Measurements from ENCODE around the gene NSUN6.
"Not testable (repeated sequence)": the region's sequence is repeated elsewhere in the genome, so short reads cannot be mapped to it uniquely, and the experiment has no call there.

The NSUN6 gene

DNA sequence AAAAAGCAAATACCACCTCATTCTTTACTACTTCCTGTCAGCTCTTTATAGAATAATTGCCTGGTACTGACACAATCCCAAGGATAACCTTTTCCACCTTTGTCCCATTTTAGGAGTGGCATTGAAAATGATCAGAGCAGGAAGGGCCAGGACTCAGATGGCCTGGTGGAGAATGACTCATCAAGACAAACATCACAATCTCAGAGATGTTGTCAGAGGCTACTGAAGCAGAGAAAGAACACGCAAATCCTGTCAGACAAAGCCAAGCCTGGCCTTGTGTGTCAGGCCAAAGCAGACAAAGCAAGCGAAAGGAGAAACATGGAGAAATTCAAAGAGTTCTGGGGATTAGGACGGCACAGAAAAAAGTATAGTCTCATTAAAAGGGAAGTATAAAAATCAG is 40.9 kb downstream of the NSUN6 start:
- in situ Hi-C loops (cut with MboI; ENCODE audit: low sequenced_read_pairs): no loop called here

DNA sequence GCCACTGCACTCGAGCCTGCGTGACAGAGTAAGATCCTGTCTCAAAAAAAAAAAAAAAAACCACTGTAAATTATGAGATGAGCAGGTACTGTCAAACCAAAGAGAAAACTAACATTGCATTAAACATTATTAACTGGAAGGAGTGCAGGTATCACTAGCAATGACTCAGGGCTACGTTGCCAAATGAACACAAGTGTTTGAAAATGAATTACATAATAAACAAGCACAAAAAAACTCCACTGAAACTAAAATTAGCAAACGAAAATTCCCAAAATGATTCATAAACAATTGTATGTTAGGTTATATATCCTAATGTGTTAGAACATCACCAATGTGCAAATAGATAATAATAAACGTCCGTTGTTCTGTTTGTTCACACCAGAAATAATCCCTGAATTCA is 42.8 kb downstream of the NSUN6 start:
- in situ Hi-C loops (cut with MboI; ENCODE audit: low sequenced_read_pairs): no loop called here

DNA sequence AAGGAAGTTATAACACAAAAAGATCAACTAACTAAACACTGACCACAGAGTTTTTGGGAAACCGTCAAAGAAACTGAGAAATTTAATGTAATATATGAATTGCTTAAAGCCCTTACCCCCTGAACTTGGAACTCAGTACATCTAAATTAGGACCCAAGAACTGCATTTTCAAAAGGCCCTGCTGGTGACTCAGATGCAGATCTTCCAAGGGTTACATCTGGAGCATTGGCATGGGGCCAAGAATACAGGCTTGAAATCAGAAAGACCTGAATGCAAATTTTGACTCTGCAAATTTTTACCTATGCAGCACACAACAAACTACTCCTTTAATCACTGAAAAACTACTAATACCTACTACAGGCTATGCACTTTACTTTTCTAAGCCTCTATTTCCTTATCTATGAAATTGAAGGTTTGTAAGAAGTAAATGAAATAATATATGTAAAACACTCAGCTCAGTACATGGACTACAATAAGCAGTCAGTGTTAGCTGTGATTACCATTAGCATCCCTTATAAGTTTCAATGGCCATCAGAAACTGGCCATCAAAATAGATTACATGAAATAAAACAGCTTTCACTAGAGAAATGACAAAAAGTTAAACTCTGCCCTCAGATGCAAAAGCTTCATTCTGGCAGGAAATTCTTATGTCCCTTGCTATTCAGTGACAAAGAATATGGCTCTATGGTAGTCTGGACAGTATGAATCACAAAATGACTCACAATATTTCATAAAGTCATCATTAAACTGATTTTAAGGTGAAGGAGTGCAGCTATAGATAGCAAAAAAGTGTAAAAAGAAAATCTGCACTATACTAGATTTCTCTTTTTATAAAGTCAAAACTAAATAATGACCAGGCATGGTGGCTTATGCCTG is 43.6 kb downstream of the NSUN6 start:
- in situ Hi-C loops (cut with MboI; ENCODE audit: low sequenced_read_pairs): no loop called here

DNA sequence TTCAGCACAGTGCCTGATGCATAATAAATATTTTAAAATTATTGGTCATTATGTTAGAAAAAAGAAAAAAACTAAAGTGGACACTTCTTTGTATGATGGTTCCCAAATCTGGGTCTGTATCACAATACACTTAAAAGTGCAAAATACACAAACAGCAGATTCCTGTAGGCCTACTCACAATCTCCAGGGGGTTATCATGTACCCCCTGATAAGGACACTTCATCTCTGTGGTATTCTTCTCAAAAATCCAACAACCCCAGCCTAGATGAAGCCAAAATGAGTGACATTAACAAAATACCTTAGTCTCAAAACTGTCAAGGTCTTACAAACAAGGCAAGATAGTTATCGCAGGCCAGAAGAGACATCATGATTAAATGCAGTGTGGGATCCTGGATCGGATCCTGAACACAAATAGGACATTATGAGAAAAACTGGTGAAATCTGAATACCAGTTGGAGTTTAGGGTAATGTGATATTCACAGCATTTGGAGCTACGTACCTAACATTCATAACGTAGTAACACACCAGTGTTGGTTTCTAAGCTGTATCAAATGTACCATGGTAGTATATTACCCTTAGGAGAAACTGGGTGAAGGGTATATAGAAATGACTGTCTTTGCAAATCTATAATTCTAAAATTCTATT is 45.2 kb downstream of the NSUN6 start:
- in situ Hi-C loops (cut with MboI; ENCODE audit: low sequenced_read_pairs): no loop called here

DNA sequence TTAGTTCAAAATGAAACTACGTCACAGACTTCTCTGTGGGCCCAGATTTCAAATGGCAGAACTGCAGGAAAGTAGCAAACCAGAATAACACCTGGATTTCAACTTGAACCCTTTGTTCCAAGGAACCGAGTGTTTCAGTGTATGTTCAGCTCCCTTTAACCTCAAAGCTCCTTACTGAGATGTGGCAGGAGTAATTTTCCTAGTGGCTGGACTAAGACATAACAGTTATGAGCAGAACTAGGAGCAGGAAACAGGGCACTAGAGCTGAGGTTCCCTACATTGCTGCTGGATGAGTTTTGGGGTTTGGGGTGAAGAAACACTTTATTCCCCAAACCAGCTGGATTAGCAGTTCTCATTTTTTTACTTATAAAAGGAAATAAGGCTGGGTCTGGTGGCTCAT is 50.1 kb downstream of the NSUN6 start:
- in situ Hi-C loops (cut with MboI; ENCODE audit: low sequenced_read_pairs): no loop called here

DNA sequence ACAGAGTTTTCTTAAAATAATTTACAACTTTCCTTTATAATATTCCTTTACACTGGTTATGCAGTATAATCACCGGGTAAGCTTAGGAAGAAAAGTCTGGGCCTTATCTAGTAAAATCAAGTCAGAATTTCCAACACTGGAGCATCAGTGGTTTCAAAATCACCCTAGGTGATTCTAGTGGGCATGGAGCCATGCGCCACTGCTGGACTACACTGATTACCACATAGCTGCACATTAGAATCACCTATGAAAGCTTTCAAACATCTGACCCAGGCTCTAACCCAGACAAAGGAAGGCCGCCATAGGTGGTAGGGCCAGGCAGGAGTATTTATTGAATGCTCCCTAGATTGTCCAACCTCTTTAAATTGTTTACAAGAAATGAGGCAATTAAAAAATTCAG is 52.0 kb downstream of the NSUN6 start:
- in situ Hi-C loops (cut with MboI; ENCODE audit: low sequenced_read_pairs): no loop called here

DNA sequence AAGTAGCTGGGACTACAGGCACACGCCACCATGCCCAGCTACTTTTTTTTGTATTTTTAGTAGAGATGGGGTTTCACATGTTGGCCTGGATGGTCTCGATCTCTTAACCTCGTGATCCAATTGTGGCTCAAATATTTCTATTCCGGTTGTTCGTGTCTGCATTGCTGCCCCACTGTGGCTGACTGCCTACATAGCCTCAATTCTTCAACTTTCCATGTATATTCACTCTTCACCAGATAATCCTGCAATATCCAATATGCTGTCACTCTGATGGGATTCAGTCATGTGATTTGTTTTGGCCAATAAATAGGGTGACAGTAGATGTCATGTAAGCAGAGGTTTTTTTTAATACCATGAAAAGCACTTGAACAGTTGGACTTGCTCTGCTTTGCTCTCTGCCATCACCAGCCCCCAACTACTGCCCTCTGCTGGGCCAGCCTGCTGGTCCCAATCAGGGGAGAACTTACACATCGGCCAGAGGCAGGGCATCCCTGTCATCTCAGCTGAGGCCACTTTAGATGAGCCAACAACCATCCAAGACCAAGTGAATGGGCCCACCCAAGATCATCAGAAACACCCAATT is 56.7 kb downstream of the NSUN6 start:
- in situ Hi-C loops (cut with MboI; ENCODE audit: low sequenced_read_pairs): no loop called here

DNA sequence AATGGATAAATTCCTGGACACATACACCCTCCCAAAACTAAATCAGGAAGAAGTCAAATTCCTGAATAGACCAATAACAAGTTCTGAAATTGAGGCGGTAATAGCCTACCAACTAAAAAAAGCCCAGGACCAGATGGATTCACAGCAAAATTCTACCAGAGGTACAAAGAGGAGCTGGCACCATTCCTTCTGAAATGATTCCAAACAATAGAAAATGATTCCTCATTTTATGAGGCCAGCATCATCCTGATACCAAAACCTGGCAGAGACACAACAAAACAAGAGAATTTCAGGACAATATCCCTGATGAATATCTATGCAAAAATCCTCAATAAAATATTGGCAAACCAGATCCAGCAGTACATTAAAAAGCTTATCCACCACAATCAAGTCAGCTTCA is 60.2 kb downstream of the NSUN6 start:
- in situ Hi-C loops (cut with MboI; ENCODE audit: low sequenced_read_pairs): not testable (repeated sequence)

DNA sequence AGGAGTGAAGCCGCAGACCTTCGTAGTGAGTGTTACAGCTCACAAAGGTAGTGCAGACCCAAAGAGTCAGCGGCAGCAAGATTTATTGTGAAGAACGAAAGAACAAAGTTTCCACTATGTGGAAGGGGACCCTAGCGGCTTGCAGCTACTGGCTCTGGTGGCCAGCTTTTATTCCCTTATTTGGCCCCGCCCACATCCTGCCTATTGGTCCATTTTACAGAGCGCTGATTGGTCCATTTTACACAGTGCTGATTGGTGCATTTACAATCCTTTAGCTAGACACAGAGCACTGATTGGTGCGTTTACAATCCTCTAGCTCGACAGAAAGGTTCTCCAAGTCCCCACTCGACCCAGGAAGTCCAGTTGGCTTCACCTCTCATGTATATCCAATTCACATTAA is 64.8 kb downstream of the NSUN6 start:
- in situ Hi-C loops (cut with MboI; ENCODE audit: low sequenced_read_pairs): not testable (repeated sequence)

DNA sequence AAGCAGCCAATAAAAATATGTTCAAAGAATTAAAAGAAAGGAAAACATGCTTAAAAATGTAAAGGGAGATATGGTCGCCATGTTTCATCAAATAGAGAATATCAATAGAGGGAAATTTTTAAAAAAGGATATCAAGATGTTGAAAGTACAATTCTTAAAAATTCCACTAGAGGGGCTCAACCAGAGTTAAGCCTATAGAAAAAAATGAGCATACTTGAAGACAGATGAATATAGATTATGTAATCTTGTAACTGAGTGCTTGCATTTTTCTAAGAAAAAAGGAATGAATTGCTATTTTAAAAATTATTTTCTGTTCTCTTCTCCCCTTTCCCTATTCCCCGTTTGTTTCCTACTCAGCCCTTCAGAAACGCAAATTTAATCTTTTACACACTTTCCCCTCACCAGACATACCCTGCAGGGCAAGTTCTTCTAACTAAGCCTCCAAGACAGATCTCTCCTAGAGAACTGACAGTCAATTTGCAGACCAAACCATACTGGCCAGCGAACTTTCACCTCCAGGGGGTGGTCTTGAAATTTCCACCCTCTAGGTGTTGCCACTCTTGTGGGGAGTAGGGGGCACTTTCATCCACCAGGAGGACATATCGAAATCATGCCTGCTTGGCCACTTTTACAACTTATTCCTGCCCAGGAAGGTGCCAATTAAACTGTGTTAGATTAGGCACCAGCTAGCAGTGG is 67.7 kb downstream of the NSUN6 start:
- in situ Hi-C loops (cut with MboI; ENCODE audit: low sequenced_read_pairs): no loop called here

DNA sequence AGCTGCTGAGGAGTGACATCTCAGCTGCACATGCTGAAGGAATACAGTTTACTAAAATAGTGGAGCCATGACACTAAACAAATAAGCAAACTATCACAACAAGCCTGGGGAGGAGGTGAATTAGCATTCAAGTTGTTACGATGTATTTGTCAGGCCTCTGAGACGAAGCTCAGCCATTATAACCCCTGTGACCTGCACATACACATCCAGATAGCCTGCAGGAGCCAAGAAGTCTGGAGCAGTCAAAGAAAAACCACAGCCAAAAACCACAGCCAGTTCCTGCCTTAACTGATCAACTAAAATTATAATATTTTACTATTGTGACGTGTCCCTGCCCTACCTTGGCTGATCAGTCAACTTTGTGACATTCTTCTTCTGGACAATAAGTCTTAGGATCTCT is 68.6 kb downstream of the NSUN6 start:
- in situ Hi-C loops (cut with MboI; ENCODE audit: low sequenced_read_pairs): no loop called here

DNA sequence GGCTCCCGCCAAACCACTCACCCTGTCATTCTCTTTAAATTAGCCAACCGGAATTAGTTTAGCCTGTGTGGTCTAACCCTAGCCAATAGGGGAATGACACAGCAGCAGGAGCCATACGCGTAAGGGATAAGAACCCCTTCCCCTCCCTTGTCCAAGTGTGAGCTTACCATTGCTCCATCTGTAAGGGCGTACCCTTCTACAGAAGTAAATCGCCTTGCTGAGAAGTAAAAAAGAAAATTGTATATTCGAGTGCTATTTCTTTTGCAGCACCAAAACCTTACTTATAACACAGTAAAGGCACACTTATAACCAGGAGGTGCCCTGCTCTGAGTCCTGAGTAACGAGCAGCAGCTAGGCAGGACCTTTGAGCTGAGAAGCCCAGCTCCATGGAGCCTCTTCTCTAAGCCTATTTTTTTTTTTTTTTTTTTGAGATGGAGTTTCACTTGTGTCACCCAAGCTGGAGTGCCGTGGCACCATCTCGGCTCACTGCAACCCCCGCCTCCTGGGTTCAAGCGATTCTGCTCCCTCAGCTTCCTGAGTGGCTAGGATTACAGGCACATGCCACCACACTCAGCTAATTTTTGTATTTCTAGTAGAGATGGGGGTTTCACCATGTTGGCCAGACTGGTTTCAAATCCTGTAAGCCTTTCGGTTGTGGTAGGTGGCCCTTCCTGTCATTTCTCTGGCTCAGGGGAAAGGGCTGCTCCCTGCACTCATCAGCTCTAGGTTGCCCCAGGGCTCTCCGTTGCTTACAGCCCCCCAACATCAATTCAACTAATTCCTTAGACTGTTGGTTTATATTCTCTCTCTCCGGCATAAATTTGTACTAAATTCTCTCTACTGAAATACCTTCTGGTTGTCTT is 73.3 kb downstream of the NSUN6 start:
- in situ Hi-C loops (cut with MboI; ENCODE audit: low sequenced_read_pairs): no loop called here

DNA sequence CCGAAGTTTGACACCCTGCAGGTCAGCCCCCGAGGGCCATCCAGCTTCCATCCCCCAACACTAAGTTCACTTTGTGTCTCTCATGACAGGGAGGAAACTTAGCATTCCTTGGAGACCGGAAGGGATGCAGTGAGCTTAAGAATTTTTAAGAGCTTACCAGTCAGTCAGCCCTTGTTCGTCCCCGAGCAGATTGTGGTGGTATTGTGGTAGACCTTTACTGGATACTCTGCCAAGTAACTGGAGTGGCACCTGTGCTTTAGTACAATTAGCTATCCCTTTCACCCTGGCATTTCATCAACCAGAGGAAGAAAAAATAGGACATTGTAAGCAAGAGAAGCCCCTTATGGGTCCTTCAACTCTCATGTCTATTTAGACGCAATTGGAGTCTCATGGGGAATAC is 74.8 kb downstream of the NSUN6 start:
- in situ Hi-C loops (cut with MboI; ENCODE audit: low sequenced_read_pairs): no loop called here

DNA sequence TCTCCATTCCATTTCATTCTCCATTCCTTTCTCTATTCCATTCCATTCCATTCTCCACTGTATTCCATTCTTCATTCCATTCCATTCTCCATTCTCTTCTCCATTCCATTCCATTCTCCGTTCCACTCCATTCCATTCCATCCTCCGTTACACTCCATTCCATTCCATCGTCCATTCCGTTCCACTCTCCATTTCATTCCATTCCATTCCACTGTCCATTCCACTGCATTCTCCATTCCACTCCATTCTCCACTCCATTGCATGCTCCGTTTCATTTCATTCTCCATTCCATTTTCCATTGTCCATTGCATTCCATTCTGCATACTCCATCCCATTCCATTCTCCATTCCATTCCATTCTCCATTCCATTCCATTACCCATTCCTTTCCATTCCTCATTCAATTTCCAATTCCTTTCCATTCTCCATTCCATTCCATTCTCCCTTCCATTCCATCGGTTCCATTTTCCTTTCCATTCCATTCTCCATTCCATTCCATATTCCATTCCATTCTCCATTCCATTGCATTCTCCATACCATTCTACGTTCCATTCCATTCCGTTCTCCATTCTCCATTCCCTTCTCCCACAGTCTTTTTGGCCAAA is 78.3 kb downstream of the NSUN6 start:
- in situ Hi-C loops (cut with MboI; ENCODE audit: low sequenced_read_pairs): no loop called here

DNA sequence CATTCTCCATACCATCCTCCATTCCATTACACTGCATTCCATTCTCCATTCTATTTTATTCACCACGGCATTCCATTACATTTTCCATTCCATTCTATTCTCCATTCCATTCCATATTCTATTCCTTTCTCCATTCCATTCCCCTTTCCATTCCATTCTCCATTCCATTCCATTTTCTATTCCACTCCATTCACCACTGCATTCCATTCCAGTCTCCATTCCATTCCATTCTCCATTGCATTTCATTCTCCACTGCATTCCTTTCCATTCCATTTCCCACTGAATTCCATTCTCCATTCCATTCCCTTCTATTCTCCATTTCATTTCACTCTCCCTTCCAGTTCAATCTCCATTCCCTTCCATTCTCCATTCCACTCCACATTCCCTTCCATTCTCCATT is 79.6 kb downstream of the NSUN6 start:
- in situ Hi-C loops (cut with MboI; ENCODE audit: low sequenced_read_pairs): no loop called here

DNA sequence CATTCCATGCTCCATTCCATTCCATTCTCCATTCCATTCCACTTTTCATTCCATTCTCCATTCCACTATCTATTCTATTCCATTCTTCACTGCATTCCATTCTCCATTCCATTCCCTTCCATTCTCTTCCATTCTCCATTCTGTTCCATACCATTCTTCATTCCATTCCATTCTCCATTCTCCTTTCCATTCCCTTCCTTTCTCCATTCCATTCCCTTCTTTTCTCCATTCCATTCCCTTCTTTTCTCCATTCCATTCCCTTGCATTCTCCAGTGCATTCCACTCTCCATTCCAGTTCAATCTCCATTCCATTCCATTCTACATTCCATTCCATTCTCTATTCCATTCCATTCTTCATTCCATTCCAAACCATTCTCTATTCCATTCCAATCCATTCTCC is 80.3 kb downstream of the NSUN6 start:
- in situ Hi-C loops (cut with MboI; ENCODE audit: low sequenced_read_pairs): no loop called here

DNA sequence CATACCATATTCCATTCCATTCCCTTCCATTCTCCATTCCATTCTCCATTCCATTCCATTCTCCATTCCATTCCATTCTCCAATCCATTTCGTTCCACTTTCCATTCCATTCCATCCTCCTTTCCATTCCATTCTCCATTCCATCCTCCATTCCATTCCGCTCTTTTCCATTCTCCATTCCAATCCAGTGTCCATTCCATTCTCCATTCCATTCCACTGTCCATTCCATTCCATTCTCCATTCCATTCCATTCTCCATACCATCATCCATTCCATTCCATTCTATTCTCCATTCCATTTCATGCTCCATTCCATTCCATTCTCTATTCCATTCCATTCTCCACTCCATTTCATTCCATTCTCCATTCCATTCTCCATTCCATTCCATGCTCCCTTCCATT is 81.0 kb downstream of the NSUN6 start:
- in situ Hi-C loops (cut with MboI; ENCODE audit: low sequenced_read_pairs): not testable (repeated sequence)

DNA sequence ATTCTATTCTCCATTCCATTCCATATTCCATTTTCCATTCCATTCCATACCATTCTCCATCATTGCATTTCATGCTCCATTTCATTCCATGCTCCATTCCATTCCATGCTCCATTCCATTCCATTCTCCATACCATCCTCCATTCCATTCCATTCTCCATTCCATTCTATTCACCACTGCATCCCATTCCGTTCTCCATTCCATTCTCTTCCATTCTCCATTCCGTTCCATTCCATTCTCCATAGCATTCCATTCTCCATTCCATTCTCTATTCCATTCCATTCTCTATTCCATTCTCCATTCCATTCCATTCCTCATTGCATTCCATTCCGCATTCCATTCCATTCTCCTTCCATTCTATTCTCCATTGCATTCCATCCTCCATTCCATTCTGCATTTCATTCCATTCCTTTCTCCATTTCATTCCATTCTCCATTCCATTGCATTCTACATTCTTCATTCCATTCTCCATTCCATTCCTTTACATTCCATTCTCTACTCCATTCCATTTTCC is 84.0 kb downstream of the NSUN6 start:
- in situ Hi-C loops (cut with MboI; ENCODE audit: low sequenced_read_pairs): no loop called here

DNA sequence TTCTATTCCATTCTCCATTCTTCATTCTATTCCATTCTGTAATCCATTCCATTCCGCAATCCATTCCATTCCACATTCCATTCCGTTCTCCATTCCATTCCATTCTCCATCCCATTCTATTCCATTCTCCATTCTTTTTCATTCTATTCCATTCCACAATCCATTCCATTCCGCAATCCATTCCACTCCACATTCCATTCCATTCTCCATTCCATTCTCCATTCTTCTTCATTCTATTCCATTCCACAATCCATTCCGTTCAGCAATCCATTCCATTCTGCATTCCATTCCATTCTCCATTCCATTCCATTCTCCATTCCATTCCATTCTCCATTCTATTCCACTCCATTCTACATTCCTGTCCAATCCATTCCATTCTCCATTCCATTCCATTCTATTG is 85.2 kb downstream of the NSUN6 start:
- in situ Hi-C loops (cut with MboI; ENCODE audit: low sequenced_read_pairs): no loop called here

DNA sequence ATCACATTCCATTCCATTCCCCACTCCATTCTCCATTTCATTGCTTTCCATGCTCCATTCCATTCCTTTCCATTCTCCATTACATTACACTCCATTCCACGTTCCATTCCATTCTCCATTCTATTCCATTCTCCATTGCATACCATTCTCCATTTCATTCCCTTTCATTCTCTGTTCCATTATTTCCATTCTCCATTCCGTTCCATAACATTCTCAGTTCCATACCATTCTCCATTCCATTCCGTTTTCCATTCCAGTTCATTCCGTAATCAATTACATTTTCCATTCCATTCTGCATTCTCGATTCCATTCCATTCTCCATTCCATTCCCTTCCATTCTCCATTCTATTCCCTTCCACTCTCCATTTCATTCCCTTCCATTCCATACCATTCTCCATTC is 86.4 kb downstream of the NSUN6 start:
- in situ Hi-C loops (cut with MboI; ENCODE audit: low sequenced_read_pairs): no loop called here

Data from hTERT RPE-1 (cell line).